Stimulated activated CD4-positive, alpha-beta T cell treated with anti-CD3 and anti-CD28 coated beads, Interleukin-1b, Interleukin-23, amount 100 ng/mL, for 24 hours (primary cell): Measurements from ENCODE around the gene ZBTB16.

Source experiments
- DNase-seq, 4 experiments: peaks; one replicate each; pipeline ENCODE4 v3.0.0-alpha.2; 2020; ENCODE audit warnings: low read depth in 4 of 4, low spot score in 1 of 4

ZBTB16 gene

DNA sequence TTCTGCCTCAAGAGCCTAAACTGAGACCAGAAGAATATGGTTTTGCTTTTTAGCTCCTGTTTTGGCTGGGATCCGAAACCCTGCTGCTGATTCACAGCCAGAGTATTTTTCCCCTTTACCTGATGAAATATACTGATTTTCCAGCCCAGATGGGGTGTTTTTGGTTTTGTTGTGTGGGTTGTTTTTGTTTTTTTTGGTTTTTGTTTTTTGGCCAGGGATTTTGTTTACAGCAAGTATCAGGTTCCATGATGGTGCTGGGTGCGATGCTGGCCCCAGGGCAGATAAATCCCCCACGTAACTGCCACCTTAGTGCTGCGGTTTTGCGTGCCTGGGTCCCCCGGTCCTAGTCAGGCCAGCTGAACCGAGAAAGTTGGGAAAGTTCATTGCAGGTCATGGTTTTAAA lies 103.7 kb downstream of the ZBTB16 start:
- no peak for DNase-seq

- DNase-seq, result no peak
Measured at GRCh38 chr11:114163830-114164401, 104.4 kb downstream of the ZBTB16 start.

- no peak for DNase-seq
Measured at GRCh38 chr11:114164546-114164945, 105.0 kb downstream of the ZBTB16 start.

DNA sequence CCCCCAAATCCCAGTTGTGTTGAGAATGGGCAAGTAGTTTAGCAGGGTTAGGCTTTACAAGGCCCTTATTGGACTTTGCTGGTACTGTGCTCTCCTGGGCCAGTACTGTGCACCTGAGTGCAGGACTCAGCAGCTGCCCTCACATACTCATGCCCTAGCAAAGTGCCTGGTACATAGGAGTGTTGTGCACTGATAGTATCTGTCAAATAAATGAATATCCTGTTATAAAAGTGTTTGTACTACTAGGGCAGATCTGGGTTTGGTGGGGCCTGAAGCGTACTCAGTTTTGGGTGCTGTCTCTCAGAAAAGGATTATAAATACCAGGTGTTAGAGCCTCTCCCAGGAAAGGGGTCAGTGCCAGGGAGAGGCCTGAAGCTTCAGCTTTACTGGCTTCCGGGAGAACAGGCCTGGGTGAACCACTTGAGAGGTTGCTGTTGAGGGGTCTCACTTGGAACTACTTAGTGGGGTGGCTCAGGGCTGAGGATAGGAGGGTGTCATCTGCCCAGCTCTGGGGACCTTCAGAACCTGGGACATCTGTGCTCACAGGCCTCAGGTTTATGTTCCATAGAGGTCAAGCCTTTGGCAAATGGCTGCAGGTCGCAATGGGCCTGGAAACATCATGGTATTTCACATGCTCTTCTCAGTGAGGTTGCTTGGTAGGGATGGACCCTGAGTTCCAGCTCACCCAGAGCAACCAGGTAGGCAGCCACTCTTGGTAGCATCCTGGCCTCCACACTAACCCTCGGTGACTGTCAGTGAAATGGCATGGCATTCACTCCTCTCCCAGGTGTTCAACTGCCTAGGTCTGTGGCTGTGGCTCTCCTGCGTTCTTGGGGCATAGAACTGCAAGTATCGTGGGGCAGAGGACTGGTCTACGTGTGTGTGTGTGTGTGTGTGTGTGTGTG lies 106.1 kb downstream of the ZBTB16 start:
- DNase-seq, result no peak

DNA sequence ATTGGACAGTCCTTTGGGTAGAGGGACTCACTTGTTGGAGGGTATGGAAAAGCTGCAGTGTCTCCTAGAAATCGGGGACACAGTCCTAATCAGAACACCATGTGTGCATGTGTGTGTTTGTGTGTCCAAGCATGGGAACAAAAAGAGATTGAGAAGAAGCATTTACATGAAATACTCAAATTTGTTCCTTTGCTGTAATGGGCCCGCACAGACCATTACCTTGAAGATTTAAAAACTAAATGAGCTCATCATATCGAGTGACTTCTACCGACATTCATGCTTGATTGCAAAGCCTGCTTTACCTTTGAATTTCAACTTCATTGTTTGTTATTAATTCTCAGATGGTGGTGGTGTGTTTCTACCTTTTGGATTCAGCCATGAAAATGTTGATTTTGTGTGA lies 106.9 kb downstream of the ZBTB16 start:
- no peak for DNase-seq

DNA sequence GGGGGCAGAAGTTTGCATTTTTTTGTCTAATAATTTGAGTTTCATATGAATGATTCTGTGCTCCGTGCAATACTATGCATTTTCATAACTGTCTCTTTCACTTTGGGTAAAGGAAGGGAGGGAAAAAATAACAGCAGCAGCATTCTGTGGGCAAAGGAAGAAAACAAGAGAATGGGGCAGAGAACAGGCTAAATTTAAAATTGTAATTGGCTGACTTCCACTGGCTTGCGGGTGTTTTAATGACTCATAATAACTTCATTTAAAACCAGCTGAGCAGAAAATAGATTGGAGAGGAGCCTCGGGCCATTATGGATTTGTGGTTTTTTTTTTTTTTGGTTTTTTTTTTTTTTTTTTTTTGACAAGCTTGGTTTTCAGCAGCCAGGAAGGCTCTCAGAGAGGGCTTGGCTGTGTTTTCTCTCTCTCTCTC lies 107.4 kb downstream of the ZBTB16 start:
- no peak for DNase-seq

- no peak for DNase-seq
Measured at GRCh38 chr11:114167355-114167754, 107.8 kb downstream of the ZBTB16 start.

DNA sequence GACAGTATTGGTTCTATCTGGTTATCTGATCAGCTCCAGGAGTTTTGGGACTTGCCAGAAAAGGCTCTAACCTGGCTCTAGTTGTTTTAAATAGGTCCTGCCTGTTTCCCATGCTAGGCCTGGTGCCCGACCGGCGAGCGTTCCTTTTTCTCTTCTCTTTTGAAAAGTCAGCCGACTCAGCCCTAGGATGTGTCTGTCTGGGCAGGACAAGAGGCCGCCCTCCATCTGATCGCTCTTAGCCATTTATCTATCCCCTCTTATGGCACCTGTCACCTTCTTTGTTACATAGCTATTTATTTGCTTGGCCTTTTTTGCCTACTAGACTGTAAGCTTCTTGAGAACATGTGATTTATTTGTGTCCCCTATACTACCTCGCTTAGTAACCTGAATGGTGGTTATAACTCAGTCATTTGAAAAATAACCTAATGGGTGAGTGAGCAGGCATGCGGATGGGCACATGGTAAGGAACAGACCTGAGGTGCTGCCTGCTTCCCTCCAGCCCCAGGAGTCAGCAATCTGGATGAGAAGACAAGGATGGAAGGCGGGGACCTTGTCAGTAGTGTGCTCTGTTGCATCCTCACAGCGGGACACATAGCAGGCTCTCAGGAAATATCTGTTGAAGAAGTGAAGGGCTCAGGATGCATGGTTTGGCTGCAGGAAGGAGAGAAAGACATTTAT lies 108.4 kb downstream of the ZBTB16 start:
- no peak for DNase-seq

GRCh38 chr11:114168691-114169090 lies 109.2 kb downstream of the ZBTB16 start:
- DNase-seq, result no peak

DNA sequence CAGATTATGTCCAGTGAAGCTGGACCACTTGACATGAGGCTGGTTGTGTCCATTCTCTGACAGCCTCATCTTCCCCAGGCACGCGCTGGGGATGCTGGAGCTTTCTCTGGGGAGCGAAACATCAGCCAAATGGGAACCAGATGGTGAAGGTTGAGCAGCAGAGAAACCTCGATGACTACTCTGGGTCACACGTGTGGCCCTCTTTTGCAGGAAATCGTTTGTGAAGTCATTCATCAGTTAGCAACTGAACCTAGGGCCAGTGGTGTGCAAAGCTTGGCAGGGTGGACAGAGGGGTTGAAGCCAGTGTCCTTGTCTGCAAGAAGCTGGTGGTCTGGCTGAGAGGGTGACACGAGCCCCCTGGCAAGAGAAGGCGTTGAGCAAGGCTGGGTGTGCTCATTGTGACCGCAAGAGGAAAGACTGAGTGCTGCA lies 109.8 kb downstream of the ZBTB16 start:
- DNase-seq, result no peak

DNA sequence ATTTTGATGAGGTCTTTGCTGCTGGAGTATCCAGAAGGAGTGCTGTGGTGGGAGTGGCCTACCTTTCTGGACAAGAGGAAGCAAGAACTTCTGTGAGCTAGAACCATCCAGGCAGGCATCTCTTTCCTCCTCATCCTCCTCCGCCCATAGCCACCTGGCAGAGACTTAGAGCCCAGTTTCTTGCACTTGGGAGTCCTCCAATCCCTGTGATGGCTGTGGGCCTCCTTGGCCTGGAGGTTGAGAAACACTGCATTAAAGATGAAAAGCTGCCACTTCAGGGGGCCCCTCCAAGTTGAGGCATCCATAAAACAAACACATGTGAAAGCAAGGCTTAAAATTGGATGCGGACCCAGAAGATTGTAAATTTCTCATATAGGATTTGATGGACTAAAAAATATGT lies 110.3 kb downstream of the ZBTB16 start:
- no peak for DNase-seq

GRCh38 chr11:114170226-114170625 lies 110.7 kb downstream of the ZBTB16 start:
- DNase-seq, result no peak

DNA sequence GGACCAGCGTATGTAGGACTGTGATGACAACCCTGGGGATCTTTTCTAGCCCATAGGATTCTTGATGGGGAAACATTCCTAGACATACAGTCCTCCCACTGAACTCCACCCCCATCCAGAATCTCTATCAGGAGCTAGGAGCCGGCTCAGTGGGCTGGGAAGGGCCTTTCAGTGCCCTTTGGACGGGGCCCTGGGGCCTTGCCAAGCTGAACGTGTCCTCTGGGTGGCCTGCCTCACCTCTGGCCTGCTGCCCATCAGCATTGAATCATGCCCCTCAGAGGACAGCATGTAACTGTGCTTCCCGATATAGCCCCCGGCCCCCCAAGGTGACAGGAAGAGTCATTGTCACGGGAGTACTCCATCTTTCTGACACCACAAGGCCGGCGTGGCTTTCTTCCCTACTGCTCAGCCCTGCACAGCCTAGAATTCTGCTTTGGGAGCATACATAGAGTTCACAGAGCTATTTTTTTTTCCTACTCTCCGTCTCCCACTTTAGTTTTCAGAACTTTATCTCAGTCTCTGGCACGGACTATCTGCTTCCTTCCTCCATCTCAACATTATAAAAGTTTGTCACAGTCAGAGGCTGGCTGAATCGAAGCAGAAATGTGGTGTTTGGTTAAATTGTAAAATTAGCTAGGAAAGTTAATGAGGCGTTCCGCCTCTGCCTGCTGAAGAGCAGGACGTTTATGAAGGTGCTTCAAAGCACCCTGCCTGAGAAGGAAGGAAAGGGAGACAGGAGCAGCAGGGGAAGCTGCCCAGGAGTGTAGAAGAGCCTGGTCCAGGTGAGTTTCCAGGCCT lies 111.9 kb downstream of the ZBTB16 start:
- DNase-seq, result no peak

- DNase-seq, result no peak
Measured at GRCh38 chr11:114172055-114172861, 112.7 kb downstream of the ZBTB16 start.

- no peak for DNase-seq
Measured at GRCh38 chr11:114172871-114173444, 113.4 kb downstream of the ZBTB16 start.

- no peak for DNase-seq
Measured at GRCh38 chr11:114173843-114174242, 114.3 kb downstream of the ZBTB16 start.

- DNase-seq, result no peak
Measured at GRCh38 chr11:114174712-114175495, 115.4 kb downstream of the ZBTB16 start.

GRCh38 chr11:114175706-114176105 lies 116.2 kb downstream of the ZBTB16 start:
- DNase-seq, result no peak

DNA sequence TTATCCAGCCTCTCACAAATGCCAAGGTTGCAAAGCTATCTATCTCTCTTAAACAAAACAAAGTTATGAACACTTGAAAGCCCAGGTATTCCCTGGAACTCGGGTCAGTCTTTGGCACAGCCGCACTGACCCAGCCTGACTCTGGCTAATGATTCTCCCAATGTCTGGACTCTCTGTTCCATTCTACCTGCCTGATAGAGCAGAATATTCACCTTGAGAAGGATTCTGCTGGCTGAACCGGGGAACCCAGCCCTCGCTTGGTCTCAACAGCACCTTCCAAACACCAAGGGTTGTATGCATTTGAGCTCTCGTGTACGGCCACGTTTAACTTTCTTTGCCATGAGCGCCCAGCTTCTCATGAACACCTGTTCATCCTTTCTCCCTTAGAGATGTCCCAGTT lies 116.8 kb downstream of the ZBTB16 start:
- DNase-seq, result no peak
